Nephron (organoid): ENCODE results near the gene YRDC.

Source experiments
- H3K27ac Mint-ChIP-seq, 3 experiments: 2 replicates each; pipeline ENCODE4 v1.8.0; 2020; ENCODE audit warnings: mixed read lengths in 3 of 3, mild to moderate bottlenecking in 2 of 3, moderate library complexity in 1 of 3
- H3K27me3 Mint-ChIP-seq: 2 replicates; pipeline ENCODE4 v1.8.0; 2021; ENCODE audit warnings: low read depth, mild to moderate bottlenecking, moderate library complexity, mixed read lengths
- H3K36me3 Mint-ChIP-seq: 2 replicates; pipeline ENCODE4 v1.8.0; 2020; ENCODE audit warnings: low read depth, mixed read lengths
- H3K4me1 Mint-ChIP-seq: 2 replicates; pipeline ENCODE4 v1.8.0; 2020; ENCODE audit warnings: mixed read lengths
- H3K4me3 Mint-ChIP-seq, 3 experiments: 2 replicates each; pipeline ENCODE4 v1.8.0; 2020; ENCODE audit warnings: mild to moderate bottlenecking in 3 of 3, mixed read lengths in 3 of 3, moderate library complexity in 2 of 3
- H3K9me3 Mint-ChIP-seq: 2 replicates; pipeline ENCODE4 v1.8.0; 2020; ENCODE audit warnings: mixed read lengths
- TF ChIP-seq, protein P1 (sequence below), 3 experiments: fragments of 200-600 bp; sonication (generic); IDR thresholded peaks; one replicate each; pipeline ENCODE4 v1.5.0; 2021; ENCODE audit warnings: antibody characterized with exemption in 3 of 3; ENCODE audit not compliant: unreplicated experiment in 3 of 3

The YRDC gene

GRCh38 chr1:37821481-37821880 lies 13.5 kb upstream of the YRDC start:
- no peaks in the 10 kb centered on the region for H3K9me3 Mint-ChIP-seq
- H3K36me3 Mint-ChIP-seq: peaks cover 42% of the 10 kb centered on the region
- H3K27ac Mint-ChIP-seq: no peak overlapping the region
- H3K4me3 Mint-ChIP-seq: no peak overlapping the region
- H3K4me1 Mint-ChIP-seq: no peaks in the 10 kb centered on the region
- TF ChIP-seq, protein P1, sequence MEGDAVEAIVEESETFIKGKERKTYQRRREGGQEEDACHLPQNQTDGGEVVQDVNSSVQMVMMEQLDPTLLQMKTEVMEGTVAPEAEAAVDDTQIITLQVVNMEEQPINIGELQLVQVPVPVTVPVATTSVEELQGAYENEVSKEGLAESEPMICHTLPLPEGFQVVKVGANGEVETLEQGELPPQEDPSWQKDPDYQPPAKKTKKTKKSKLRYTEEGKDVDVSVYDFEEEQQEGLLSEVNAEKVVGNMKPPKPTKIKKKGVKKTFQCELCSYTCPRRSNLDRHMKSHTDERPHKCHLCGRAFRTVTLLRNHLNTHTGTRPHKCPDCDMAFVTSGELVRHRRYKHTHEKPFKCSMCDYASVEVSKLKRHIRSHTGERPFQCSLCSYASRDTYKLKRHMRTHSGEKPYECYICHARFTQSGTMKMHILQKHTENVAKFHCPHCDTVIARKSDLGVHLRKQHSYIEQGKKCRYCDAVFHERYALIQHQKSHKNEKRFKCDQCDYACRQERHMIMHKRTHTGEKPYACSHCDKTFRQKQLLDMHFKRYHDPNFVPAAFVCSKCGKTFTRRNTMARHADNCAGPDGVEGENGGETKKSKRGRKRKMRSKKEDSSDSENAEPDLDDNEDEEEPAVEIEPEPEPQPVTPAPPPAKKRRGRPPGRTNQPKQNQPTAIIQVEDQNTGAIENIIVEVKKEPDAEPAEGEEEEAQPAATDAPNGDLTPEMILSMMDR (IDR thresholded peaks at IDR 0.05; ENCODE audit: unreplicated experiment in 3 of 3): no peak
- no peaks in the 10 kb centered on the region for H3K27me3 Mint-ChIP-seq

- TF ChIP-seq, protein P1 (IDR thresholded peaks at IDR 0.05; ENCODE audit: unreplicated experiment in 3 of 3): no peak
- Mint-ChIP-seq H3K27ac (no peak overlapping the region), H3K36me3 (peaks cover 31% of the 10 kb centered on the region), H3K4me1 (no peaks in the 10 kb centered on the region), H3K4me3 (no peak overlapping the region), H3K27me3 (no peaks in the 10 kb centered on the region), H3K9me3 (no peaks in the 10 kb centered on the region)
These were observed 9.5 kb upstream of the YRDC start for GRCh38 chr1:37817481-37817880.

DNA sequence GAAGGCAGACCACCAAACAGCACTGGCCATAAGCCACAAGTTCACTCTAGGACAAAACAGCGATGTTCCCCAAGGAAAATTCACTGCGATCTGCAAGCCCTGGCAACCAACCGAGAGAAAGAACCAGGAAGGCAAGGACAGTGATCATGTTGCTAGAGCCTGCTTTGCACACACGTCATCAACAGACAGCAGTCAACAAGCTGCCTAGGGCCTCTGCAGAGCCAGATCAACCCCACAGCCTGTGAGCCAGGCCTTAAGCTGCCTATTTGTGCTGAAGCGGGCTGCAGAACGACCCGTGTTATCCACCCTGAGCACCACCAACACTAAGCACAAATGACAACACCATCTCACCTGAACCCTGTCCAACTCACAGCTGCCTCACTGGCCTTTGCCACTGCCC lies 6.2 kb upstream of the YRDC start:
- no peaks in the 10 kb centered on the region for H3K27me3 Mint-ChIP-seq
- H3K4me1 Mint-ChIP-seq: peaks cover 10% of the 10 kb centered on the region
- no peak overlapping the region for H3K4me3 Mint-ChIP-seq
- TF ChIP-seq, protein P1 (IDR thresholded peaks at IDR 0.05; ENCODE audit: unreplicated experiment in 3 of 3): no peak
- H3K36me3 Mint-ChIP-seq: peaks cover 11% of the 10 kb centered on the region
- no peaks in the 10 kb centered on the region for H3K9me3 Mint-ChIP-seq
- H3K27ac Mint-ChIP-seq: no peak overlapping the region

GRCh38 chr1:37813529-37814145 lies 5.6 kb upstream of the YRDC start:
- Mint-ChIP-seq H3K4me1 (peaks cover 17% of the 10 kb centered on the region), H3K36me3 (peaks cover 11% of the 10 kb centered on the region), H3K9me3 (no peaks in the 10 kb centered on the region), H3K27ac (no peak overlapping the region), H3K27me3 (no peaks in the 10 kb centered on the region), H3K4me3 (no peak overlapping the region)
- TF ChIP-seq, protein P1 (IDR thresholded peaks at IDR 0.05; ENCODE audit: unreplicated experiment in 3 of 3): no peak

DNA sequence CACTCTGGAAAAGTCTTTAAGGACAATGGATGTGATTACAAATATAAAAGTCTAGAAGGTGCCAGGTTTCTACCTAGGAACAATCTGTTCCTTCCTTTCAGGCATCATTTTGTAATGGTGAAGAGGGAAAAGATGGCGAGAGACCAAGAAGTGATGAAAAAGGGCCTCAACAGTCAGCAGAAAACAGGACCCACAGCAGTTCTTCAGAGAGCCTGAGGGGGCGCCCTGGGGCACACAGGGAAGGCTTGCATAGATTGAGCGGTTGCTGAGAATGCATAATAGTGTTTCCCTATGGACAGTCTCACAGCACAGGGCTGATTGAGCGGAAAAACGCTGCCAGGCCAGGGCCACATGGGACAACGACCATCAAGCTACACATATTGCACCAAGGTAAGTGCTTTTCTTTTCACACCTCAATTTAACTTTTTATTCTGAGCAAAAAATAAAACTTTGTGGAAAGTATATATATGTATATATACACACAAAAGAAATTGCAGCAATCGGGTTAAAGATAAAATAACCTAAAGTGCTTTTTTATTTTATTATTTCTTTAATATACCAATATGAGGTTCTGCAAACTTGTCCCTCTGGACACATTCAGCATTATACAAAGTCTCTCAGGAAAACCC lies 3.1 kb upstream of the YRDC start:
- Mint-ChIP-seq H3K27ac (peak overlapping the region; percentile 24 to 74 (median 35)), H3K36me3 (peaks cover 7% of the 10 kb centered on the region), H3K4me1 (peaks cover 17% of the 10 kb centered on the region), H3K9me3 (no peaks in the 10 kb centered on the region), H3K27me3 (no peaks in the 10 kb centered on the region), H3K4me3 (peak overlapping the region; percentile 65 to 73 (median 66))
- TF ChIP-seq, protein P1 (IDR thresholded peaks at IDR 0.05; ENCODE audit: unreplicated experiment in 3 of 3): peak; percentile 71 to 83 (median 82)

GRCh38 chr1:37809942-37810341 lies 1.9 kb upstream of the YRDC start:
- TF ChIP-seq, protein P1 (IDR thresholded peaks at IDR 0.05; ENCODE audit: unreplicated experiment in 3 of 3): no peak
- no peaks in the 10 kb centered on the region for H3K9me3 Mint-ChIP-seq
- peak overlapping the region in 1 of 3 experiments; percentile 35 for H3K27ac Mint-ChIP-seq
- peak overlapping the region in 2 of 3 experiments; percentile 63 to 65 for H3K4me3 Mint-ChIP-seq
- H3K27me3 Mint-ChIP-seq: no peaks in the 10 kb centered on the region
- peaks cover 17% of the 10 kb centered on the region for H3K4me1 Mint-ChIP-seq
- H3K36me3 Mint-ChIP-seq: peaks cover 13% of the 10 kb centered on the region
